H1 (cell line): ENCODE results near the gene DNAJB6. TPM values are rescaled to one million over a fixed set of nuclear protein-coding genes. Genes with fewer than 3 reads are reported as not detected.
"Not testable (repeated sequence)": the region's sequence is repeated elsewhere in the genome, so short reads cannot be mapped to it uniquely, and the experiment has no call there.

ENCODE experiments used
- CTCF ChIA-PET: fragments of 300-600 bp; sonication (Branson Sonifier 250); formaldehyde crosslinking; loops from one replicate; lab custom pipeline; 2021; ENCODE audit not compliant: partially characterized antibody; lab: Charles Lee
- POLR2A ChIA-PET: fragments of 300-600 bp; sonication (Branson Sonifier 250); formaldehyde crosslinking; loops from one replicate; lab custom pipeline; 2021; ENCODE audit warnings: inconsistent platforms; ENCODE audit not compliant: partially characterized antibody; lab: Charles Lee
- DNase-seq, 2 experiments: peaks; one replicate each; pipeline versions ENCODE4 v3.0.0 to v3.0.0-alpha.2; 2010 to 2022; ENCODE audit warnings: low spot score in 2 of 2, low read depth in 1 of 2, mixed read lengths in 1 of 2
- FAIRE-seq: peaks from 2 replicates; lab custom pipeline; 2011; peaks lifted over from hg19 to GRCh38; lab: Jason Lieb, UNC
- H2AFZ ChIP-seq: 2 replicates; pipeline ENCODE4 v1.8.1; 2012; ENCODE audit warnings: low read length, inconsistent platforms
- H2AK5ac ChIP-seq: 2 replicates; pipeline ENCODE4 v1.6.1; 2013; ENCODE audit warnings: low read depth, low read length
- H2BK120ac ChIP-seq: replicated peaks from 2 replicates; pipeline ENCODE3; 2013; ENCODE audit warnings: low read depth, low read length, inconsistent platforms
- H2BK12ac ChIP-seq: 2 replicates; pipeline ENCODE4 v1.6.1; 2013; ENCODE audit warnings: low read depth, low read length
- H2BK15ac ChIP-seq: 2 replicates; pipeline ENCODE4 v1.6.1; 2013; ENCODE audit warnings: low read length
- H2BK20ac ChIP-seq: 2 replicates; pipeline ENCODE4 v1.6.1; 2013; ENCODE audit warnings: low read length
- H2BK5ac ChIP-seq: 2 replicates; pipeline ENCODE4 v1.6.1; 2013; ENCODE audit warnings: low read depth, low read length
- H3K14ac ChIP-seq: 2 replicates; pipeline ENCODE4 v1.6.1; 2013; ENCODE audit warnings: inconsistent platforms; ENCODE audit not compliant: insufficient read length
- H3K18ac ChIP-seq: 2 replicates; pipeline ENCODE4 v1.6.1; 2013; ENCODE audit warnings: low read length; ENCODE audit errors: extremely low read depth
- H3K23ac ChIP-seq: 2 replicates; pipeline ENCODE4 v1.6.1; 2013; ENCODE audit warnings: inconsistent platforms; ENCODE audit not compliant: insufficient read length
- H3K23me2 ChIP-seq: 2 replicates; pipeline ENCODE4 v1.6.1; 2013; ENCODE audit warnings: low read depth, low read length
- H3K27ac ChIP-seq: 2 replicates; pipeline ENCODE4 v1.6.1; 2011; ENCODE audit warnings: low read depth, low read length, inconsistent platforms
- H3K27me3 ChIP-seq, 4 experiments: replicated peaks in 1 of 4; 1 replicate in 1 of 4; 2 replicates in 3 of 4; pipeline versions ENCODE4 v1.6.1 to v1.8.1; 2011 to 2013; ENCODE audit warnings: low read length in 3 of 4, mild to moderate bottlenecking in 3 of 4, inconsistent platforms in 2 of 4, mixed read lengths in 2 of 4, moderate library complexity in 1 of 4; ENCODE audit not compliant: control insufficient read depth in 3 of 4, insufficient read depth in 3 of 4; ENCODE audit errors: extremely low read depth in 1 of 4
- H3K36me3 ChIP-seq, 4 experiments: 2 replicates each; pipeline versions ENCODE4 v1.6.1 to v1.8.1; 2011 to 2013; ENCODE audit warnings: mild to moderate bottlenecking in 4 of 4, low read length in 3 of 4, moderate library complexity in 2 of 4, control low read depth in 1 of 4, inconsistent platforms in 1 of 4; ENCODE audit not compliant: insufficient read depth in 4 of 4, control insufficient read depth in 2 of 4
- H3K4ac ChIP-seq: replicated peaks from 2 replicates; pipeline ENCODE3; 2013; ENCODE audit warnings: low read length, low read depth, mixed read lengths, inconsistent platforms; ENCODE audit not compliant: insufficient read length
- H3K4me1 ChIP-seq, 4 experiments: replicated peaks in 1 of 4; 1 replicate in 1 of 4; 2 replicates in 3 of 4; pipeline versions ENCODE4 v1.6.1 to v1.8.1; 2011 to 2013; ENCODE audit warnings: low read length in 3 of 4, inconsistent platforms in 2 of 4, mixed read lengths in 1 of 4; ENCODE audit not compliant: insufficient read depth in 4 of 4, control insufficient read depth in 3 of 4
- H3K4me2 ChIP-seq, 2 experiments: 2 replicates each; pipeline versions ENCODE4 v1.6.1 to v1.8.1; 2011 to 2013; ENCODE audit warnings: low read depth in 2 of 2, low read length in 2 of 2, control low read depth in 1 of 2, inconsistent platforms in 1 of 2, mild to moderate bottlenecking in 1 of 2; ENCODE audit not compliant: insufficient read depth in 1 of 2
- H3K4me3 ChIP-seq, 4 experiments: fragments of 200-600, 300-600 bp in 1 of 4; sonication (generic), shearing (Covaris generic), sonication (Bioruptor Twin) in 1 of 4; 2 replicates each; pipeline versions ENCODE4 v1.5.1 to v1.8.1; 2011 to 2016; ENCODE audit warnings: low read length in 4 of 4, low read depth in 3 of 4, control low read depth in 2 of 4, inconsistent platforms in 2 of 4, mild to moderate bottlenecking in 2 of 4, mixed read lengths in 1 of 4, moderate library complexity in 1 of 4; ENCODE audit not compliant: insufficient read depth in 2 of 4; ENCODE audit errors: extremely low read depth in 1 of 4
- H3K56ac ChIP-seq: replicated peaks from 2 replicates; pipeline ENCODE3; 2013; ENCODE audit warnings: low read depth, mild to moderate bottlenecking, mixed read lengths, low read length, inconsistent platforms; ENCODE audit not compliant: insufficient read length
- H3K79me1 ChIP-seq: 2 replicates; pipeline ENCODE4 v1.6.1; 2013; ENCODE audit warnings: low read depth, low read length, control low read depth
- H3K79me2 ChIP-seq, 2 experiments: 2 replicates each; pipeline versions ENCODE4 v1.6.1 to v1.8.1; 2012 to 2013; ENCODE audit warnings: low read length in 2 of 2, mild to moderate bottlenecking in 2 of 2, inconsistent platforms in 1 of 2; ENCODE audit not compliant: insufficient read depth in 2 of 2, control insufficient read depth in 1 of 2
- H3K9ac ChIP-seq, 4 experiments: replicated peaks in 1 of 4; 1 replicate in 1 of 4; 2 replicates in 3 of 4; pipeline versions ENCODE4 v1.6.1 to v1.8.1; 2011 to 2013; ENCODE audit warnings: low read depth in 3 of 4, low read length in 3 of 4, control low read depth in 2 of 4, mild to moderate bottlenecking in 2 of 4, moderate library complexity in 2 of 4, inconsistent platforms in 1 of 4; ENCODE audit errors: extremely low read depth in 1 of 4
- H3K9me3 ChIP-seq, 2 experiments: 2 replicates each; pipeline versions ENCODE4 v1.6.1 to v1.8.1; 2012 to 2013; ENCODE audit warnings: mild to moderate bottlenecking in 2 of 2, moderate library complexity in 2 of 2, control low read depth in 1 of 2, inconsistent platforms in 1 of 2, low read depth in 1 of 2, low read length in 1 of 2, mixed read lengths in 1 of 2; ENCODE audit not compliant: insufficient read depth in 2 of 2
- H4K20me1 ChIP-seq, 2 experiments: replicated peaks in 1 of 2; 2 replicates each; pipeline versions ENCODE3 to v1.8.1; 2011 to 2013; ENCODE audit warnings: inconsistent platforms in 2 of 2, low read length in 2 of 2, mild to moderate bottlenecking in 1 of 2; ENCODE audit not compliant: insufficient read depth in 2 of 2, control insufficient read depth in 1 of 2
- H4K5ac ChIP-seq: 2 replicates; pipeline ENCODE4 v1.6.1; 2013; ENCODE audit warnings: low read length, low read depth, mixed read lengths, inconsistent platforms; ENCODE audit not compliant: insufficient read length
- H4K8ac ChIP-seq: 2 replicates; pipeline ENCODE4 v1.8.0; 2013; ENCODE audit warnings: mild to moderate bottlenecking, moderate library complexity, low read length, inconsistent platforms; ENCODE audit not compliant: insufficient read depth; ENCODE audit errors: extremely low read depth
- H4K91ac ChIP-seq: replicated peaks from 2 replicates; pipeline ENCODE3; 2013; ENCODE audit warnings: low read length, mixed read lengths, inconsistent platforms; ENCODE audit not compliant: insufficient read length
- WGBS, 2 experiments: shearing (Covaris generic) in 1 of 2; methylation state at CpG; one replicate each; pipeline versions ENCODE4 v1.1.6 to v1.1.7; 2013 to 2015; ENCODE audit warnings: low lambda C conversion rate in 2 of 2, mixed read lengths in 2 of 2, inconsistent platforms in 1 of 2, low coverage in 1 of 2, missing lambda C conversion rate in 1 of 2; ENCODE audit not compliant: insufficient replicate concordance in 2 of 2, insufficient coverage in 1 of 2, insufficient read length in 1 of 2; ENCODE audit errors: extremely low coverage in 1 of 2, missing lambda C conversion rate in 1 of 2; 5-methylcytosine and 5-hydroxymethylcytosine counted together
- polyA plus RNA-seq, 7 experiments: library from polyadenylated mRNA; depleted of rRNA in 3 of 7; stranded (reverse) in 5 of 7; unstranded in 2 of 7; fragments of >200 nt in 5 of 7; fragments of 200-250 nt in 2 of 7; gene quantifications; 1 replicate in 5 of 7; 2 replicates in 1 of 7; 4 replicates in 1 of 7; pipeline versions ENCODE4 v1.2.1 to v1.2.3, GENCODE V29; 2011 to 2013; ENCODE audit warnings: missing spikeins in 2 of 7, mixed read lengths in 2 of 7
- total RNA-seq: library from RNA; stranded (reverse); fragmentation: NEBNext Ultra II Directional; extraction: Animal tissue kit (Norgen Biotek cat#: 25700); gene quantifications from 2 replicates; pipeline ENCODE4 v1.2.1, GENCODE V29; 2021

DNAJB6 gene
- total and polyA plus RNA-seq, 2 of the 8 experiments (the other 6 are each of a cell fraction or from before 2014, with no cell fraction given): 166 to 295 TPM

DNA sequence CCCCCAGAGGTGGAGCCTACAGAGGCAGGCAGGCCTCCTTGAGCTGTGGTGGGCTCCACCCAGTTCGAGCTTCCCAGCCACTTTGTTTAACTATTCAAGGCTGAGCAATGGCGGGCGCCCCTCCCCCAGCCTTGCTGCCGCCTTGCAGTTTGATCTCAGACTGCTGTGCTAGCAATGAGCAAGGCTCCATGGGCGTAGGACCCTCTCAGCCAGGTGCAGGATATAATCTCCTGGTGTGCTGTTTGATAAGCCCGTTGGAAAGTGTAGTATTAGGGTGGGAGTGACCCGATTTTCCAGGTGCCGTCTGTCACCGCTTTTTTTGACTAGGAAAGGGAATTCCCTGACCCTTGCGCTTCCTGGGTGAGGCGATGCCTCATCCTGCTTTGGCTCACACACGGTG, 117.2 kb downstream of the DNAJB6 start:
- H3K27ac ChIP-seq, DNase-seq, H3K56ac ChIP-seq, H2BK120ac ChIP-seq, H3K4me3 ChIP-seq, H2BK12ac ChIP-seq, H3K23ac ChIP-seq, H4K20me1 ChIP-seq, H2BK20ac ChIP-seq, H3K36me3 ChIP-seq, H2AFZ ChIP-seq, H3K4me2 ChIP-seq, H3K27me3 ChIP-seq, H4K5ac ChIP-seq, H4K91ac ChIP-seq, CTCF ChIA-PET, POLR2A ChIA-PET, H2AK5ac ChIP-seq, H3K23me2 ChIP-seq, H3K9ac ChIP-seq, H3K79me1 ChIP-seq, H3K79me2 ChIP-seq, H3K4me1 ChIP-seq, FAIRE-seq, H2BK5ac ChIP-seq, H3K4ac ChIP-seq, H4K8ac ChIP-seq, H3K18ac ChIP-seq, H2BK15ac ChIP-seq, H3K14ac ChIP-seq: not testable (repeated sequence)
- WGBS, 2 experiments: 90% methylated on average over 12 of the region's 12 CpGs; no CpG with 5 or more reads in 1 of the 2 experiments
- H3K9me3 ChIP-seq: peaks cover 9 to 14% of the 10 kb centered on the region in 2 experiments
